Stomach (tissue), 9 donors: ENCODE measurements around the gene UBTD2. TPM values are rescaled to one million over a fixed set of nuclear protein-coding genes. Genes with fewer than 3 reads are reported as not detected.

Experiments
- DNase-seq, 2 donors: peaks; one replicate each; pipeline versions ENCODE4 v3.0.0 to v3.0.0-alpha.2; 2013 to 2019
- H3K27ac ChIP-seq, 5 donors: fragments of 200-600 bp in 4 of 5; sonication (generic) in 4 of 5; one replicate each; pipeline ENCODE4 v1.5.1; 2013 to 2019; ENCODE audit warnings: mild to moderate bottlenecking in 1 of 5, moderate library complexity in 1 of 5
- H3K27me3 ChIP-seq, 3 donors: fragments of 200-600 bp; sonication (generic); one replicate each; pipeline ENCODE4 v1.5.1; 2017 to 2019; ENCODE audit warnings: mixed run types in 1 of 3
- H3K36me3 ChIP-seq, 4 donors: fragments of 200-600 bp; sonication (generic); 1 replicate in 3 of 4; 2 replicates in 1 of 4; pipeline ENCODE4 v1.5.1; 2016 to 2019
- H3K4me1 ChIP-seq, 4 donors: fragments of 200-600 bp; sonication (generic); one replicate each; pipeline ENCODE4 v1.5.1; 2016 to 2019
- H3K4me3 ChIP-seq, 4 donors: fragments of 200-600 bp; sonication (generic) in 3 of 4; one replicate each; pipeline ENCODE4 v1.5.1; 2016 to 2019; ENCODE audit warnings: mild to moderate bottlenecking in 1 of 4
- H3K9me3 ChIP-seq, 4 donors: fragments of 200-600 bp; sonication (generic); one replicate each; pipeline ENCODE4 v1.5.1; 2016 to 2019
- EP300 ChIP-seq: sonication (generic); formaldehyde crosslinking; IDR thresholded peaks from one replicate; pipeline ENCODE4 v1.6.1; 2017; ENCODE audit warnings: antibody characterized with exemption
- POLR2A ChIP-seq, 4 donors: fragments of 450-650 bp; IDR thresholded peaks; one replicate each; pipeline ENCODE4 v1.6.1; 2016; ENCODE audit warnings: antibody characterized with exemption in 4 of 4, control low read depth in 2 of 4, mild to moderate bottlenecking in 1 of 4, moderate library complexity in 1 of 4
- POLR2AphosphoS5 ChIP-seq, 3 donors: sonication (generic); formaldehyde crosslinking; IDR thresholded peaks; one replicate each; pipeline ENCODE4 v1.6.1; 2016; ENCODE audit warnings: antibody characterized with exemption in 3 of 3
- WGBS, 5 donors: extraction: QIAGEN DNeasy Blood & Tissue Kit in 3 of 5; methylation state at CpG; one replicate each; pipeline versions ENCODE4 v1.1.5 to v1.1.7; 2013 to 2018; 5-methylcytosine and 5-hydroxymethylcytosine counted together
- intact Hi-C: fragments of 100-400 bp; cut with DNase I; formaldehyde crosslinking; loops from one replicate; pipeline ENCODE4 v1.15.1; 2023; ENCODE audit warnings: low total_unique reads
- polyA plus RNA-seq, 3 donors: library from polyadenylated mRNA; stranded (reverse); fragments of 200-250 nt; gene quantifications; one replicate each; pipeline ENCODE4 v1.2.3, GENCODE V29; 2013
- total RNA-seq, 5 donors: library from RNA; depleted of rRNA; stranded (reverse); fragments of >200 nt; gene quantifications; one replicate each; pipeline versions ENCODE4 v1.1.0 to v1.2.3, GENCODE V29; 2014 to 2016
- TF ChIP-seq, protein P1 (sequence below), 7 experiments: fragments of 450-650 bp in 4 of 7; fragments of 200-600 bp in 3 of 7; sonication (generic) in 3 of 7; IDR thresholded peaks; one replicate each; pipeline ENCODE4 v1.5.1; 2016 to 2019; ENCODE audit warnings: antibody characterized with exemption in 7 of 7, control low read depth in 2 of 7, mild to moderate bottlenecking in 1 of 7
- donor health status: healthy with polysubstance abuse.
- donor health status: Bipolar disorder and iron deficiency.
- donor health status: healthy.

The UBTD2 gene
- total and polyA plus RNA-seq, 8 donors: 1.8 to 48.5 (median 16.7) TPM

DNA sequence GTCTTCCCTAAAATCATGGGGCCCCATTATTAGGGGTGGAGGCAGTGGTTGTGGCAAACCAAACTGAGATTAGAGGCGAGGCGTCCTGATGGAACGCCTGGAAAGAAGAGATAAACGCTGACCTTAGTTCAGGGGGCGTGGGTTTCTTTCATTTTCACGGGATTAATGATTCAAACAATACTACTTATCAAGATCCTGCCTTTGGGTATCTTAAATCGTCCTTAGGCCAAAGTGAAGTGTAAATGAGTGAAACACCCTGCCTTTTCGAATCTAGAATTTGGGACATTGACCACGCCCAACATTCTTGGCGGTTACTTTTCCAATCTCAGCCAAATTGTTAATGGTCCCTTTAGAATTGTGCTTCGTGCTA is 1.0 kb upstream of the UBTD2 start:
- intact Hi-C loops: no loop called here
- 1 to 3% (median 2%) methylated on average over 11 of the region's 11 CpGs for WGBS, 5 donors
- Histone ChIP-seq H3K4me3 (peak overlapping the region; percentile 79 to 99 (median 91)), H3K9me3 (no peaks in the 10 kb centered on the region), H3K27ac (peak overlapping the region; percentile 81 to 96 (median 91)), H3K36me3 (no peaks in the 10 kb centered on the region), H3K4me1 (peaks cover 18 to 40% (median 31%) of the 10 kb centered on the region in 4 donors), H3K27me3 (no peaks in the 10 kb centered on the region)
- TF ChIP-seq EP300 (no peak), POLR2AphosphoS5 (IDR thresholded peaks at IDR 0.05) (no peak), POLR2A (IDR thresholded peaks at IDR 0.05) (no peak)
- TF ChIP-seq, protein P1, sequence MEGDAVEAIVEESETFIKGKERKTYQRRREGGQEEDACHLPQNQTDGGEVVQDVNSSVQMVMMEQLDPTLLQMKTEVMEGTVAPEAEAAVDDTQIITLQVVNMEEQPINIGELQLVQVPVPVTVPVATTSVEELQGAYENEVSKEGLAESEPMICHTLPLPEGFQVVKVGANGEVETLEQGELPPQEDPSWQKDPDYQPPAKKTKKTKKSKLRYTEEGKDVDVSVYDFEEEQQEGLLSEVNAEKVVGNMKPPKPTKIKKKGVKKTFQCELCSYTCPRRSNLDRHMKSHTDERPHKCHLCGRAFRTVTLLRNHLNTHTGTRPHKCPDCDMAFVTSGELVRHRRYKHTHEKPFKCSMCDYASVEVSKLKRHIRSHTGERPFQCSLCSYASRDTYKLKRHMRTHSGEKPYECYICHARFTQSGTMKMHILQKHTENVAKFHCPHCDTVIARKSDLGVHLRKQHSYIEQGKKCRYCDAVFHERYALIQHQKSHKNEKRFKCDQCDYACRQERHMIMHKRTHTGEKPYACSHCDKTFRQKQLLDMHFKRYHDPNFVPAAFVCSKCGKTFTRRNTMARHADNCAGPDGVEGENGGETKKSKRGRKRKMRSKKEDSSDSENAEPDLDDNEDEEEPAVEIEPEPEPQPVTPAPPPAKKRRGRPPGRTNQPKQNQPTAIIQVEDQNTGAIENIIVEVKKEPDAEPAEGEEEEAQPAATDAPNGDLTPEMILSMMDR (IDR thresholded peaks at IDR 0.05): no peak
- peak in 1 of 2 donors; percentile 60 for DNase-seq

DNA sequence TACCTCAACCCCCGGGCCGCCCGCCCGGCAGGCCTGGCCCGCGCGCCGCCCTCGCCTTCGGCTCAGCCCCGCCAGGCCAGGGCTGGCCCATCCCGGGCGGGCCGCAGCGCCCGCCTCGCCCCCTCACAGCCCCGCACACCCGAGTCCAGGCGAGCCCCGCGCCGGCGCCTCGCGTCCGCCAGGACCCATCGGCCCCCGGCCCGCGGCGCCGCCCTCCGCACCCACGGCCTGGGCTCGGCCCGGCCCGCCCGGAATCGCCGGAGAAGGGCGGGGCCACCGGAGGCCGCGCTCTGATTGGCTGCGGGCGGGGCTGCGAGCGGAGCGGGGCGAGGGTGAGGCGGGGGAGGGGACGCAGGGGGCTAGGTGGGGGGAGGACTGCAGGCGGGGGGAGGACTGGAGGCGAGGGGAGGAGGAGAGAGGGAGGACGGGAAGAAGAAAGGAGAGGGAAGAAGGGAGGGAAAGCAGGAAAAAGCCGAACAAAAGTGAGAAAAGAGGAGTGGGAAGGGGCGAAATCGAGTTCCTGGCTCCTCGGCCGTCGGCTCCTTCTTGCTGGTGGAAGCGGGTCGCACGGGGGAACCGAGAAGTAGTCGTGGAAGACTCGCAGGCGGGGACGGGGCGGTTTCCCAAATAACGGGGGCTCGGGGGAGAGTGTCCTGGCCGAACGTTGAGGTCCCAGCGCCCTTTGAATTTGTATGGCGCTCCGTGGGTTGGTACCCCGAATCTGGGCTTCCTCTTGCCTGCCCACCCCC is 472 bp upstream of the UBTD2 start:
- peak; percentile 83 to 97 for DNase-seq
- peak overlapping the region; percentile 79 to 99 (median 91) for H3K4me3 ChIP-seq
- WGBS, 5 donors: 1 to 2% (median 1%) methylated on average over 34 to 79 of the region's 79 CpGs

DNA sequence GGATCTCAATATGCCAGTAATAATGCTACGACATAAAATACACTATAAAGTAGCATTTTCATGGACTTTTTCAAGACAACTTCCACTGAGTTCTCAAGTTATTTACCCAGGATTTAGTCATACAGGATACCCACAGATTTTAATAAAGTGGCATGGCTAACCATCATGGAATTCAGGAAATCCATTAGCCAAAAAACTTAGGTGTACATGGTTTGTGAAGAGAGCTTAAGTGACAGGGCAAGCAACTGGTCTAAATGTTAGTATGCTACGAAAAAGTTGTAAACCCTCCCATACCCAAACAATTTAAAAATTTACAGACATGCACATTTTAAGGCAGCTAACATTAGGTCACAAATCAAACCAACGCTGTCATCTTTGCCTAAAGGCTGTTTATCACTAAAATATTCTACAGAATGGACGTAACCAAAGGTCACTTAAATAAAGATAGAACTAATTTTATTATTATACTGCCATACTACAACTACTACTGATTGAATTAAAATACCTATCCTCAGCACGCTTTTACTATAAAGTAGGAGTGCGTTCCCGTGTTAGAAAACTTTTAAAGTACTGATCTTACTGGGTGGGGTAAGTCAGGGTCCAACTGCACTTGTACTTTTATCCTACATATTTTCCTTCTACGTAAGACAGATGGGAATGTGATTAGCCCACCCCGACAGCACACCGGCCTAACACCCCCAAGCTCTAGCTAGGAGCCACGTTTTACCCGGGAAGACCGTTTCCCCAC is 1.1 kb downstream of the UBTD2 start:
- peak overlapping the region; percentile 89 to 98 (median 94) for H3K27ac ChIP-seq
- no peaks in the 10 kb centered on the region for H3K9me3 ChIP-seq
- no peak for TF ChIP-seq POLR2AphosphoS5 (IDR thresholded peaks at IDR 0.05)
- TF ChIP-seq POLR2A (IDR thresholded peaks at IDR 0.05): no peak
- no peak for TF ChIP-seq EP300
- TF ChIP-seq, protein P1 (IDR thresholded peaks at IDR 0.05): no peak
- 7 to 12% (median 8%) methylated on average over 13 of the region's 13 CpGs for WGBS, 5 donors
- peak overlapping the region; percentile 79 to 99 (median 91) for H3K4me3 ChIP-seq
- intact Hi-C loops: no loop called here
- no peak for DNase-seq
- H3K4me1 ChIP-seq: peaks cover 18 to 40% (median 31%) of the 10 kb centered on the region in 4 donors
- no peaks in the 10 kb centered on the region for H3K27me3 ChIP-seq
- no peaks in the 10 kb centered on the region for H3K36me3 ChIP-seq

More for the DNA sequence above, 472 bp upstream of the UBTD2 start:
- Histone ChIP-seq H3K36me3 (no peaks in the 10 kb centered on the region), H3K9me3 (no peaks in the 10 kb centered on the region), H3K4me1 (peaks cover 18 to 40% (median 31%) of the 10 kb centered on the region in 4 donors), H3K27me3 (no peaks in the 10 kb centered on the region), H3K27ac (peak overlapping the region; percentile 89 to 98 (median 94))
- TF ChIP-seq, protein P1 (IDR thresholded peaks at IDR 0.05): no peak
- TF ChIP-seq POLR2AphosphoS5 (IDR thresholded peaks at IDR 0.05): peak in 2 of 3 donors; percentile 26 to 44
- intact Hi-C loops: no loop called here

DNA sequence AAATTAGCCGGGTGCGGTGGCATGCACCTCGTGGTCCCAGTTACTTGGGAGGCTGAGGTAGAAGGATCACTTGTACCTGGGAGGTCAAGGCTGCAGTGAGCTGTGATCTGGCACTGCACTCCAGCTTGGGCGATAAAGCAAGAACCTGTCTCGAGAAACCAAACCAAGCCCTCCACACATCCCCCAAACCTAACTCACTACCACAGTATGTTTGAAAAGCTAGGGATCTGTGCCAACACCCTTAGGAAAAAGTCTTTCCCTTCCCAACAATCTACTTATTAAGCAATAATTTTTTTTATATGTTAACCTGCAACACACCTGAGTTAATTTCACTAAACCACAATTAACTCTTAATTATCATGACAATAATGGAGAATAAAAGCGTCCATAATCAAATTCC is 2.2 kb downstream of the UBTD2 start:
- H3K27me3 ChIP-seq: no peaks in the 10 kb centered on the region
- no peak for TF ChIP-seq EP300
- TF ChIP-seq, protein P1 (IDR thresholded peaks at IDR 0.05): no peak
- no peak for TF ChIP-seq POLR2AphosphoS5 (IDR thresholded peaks at IDR 0.05)
- no peak for TF ChIP-seq POLR2A (IDR thresholded peaks at IDR 0.05)
- peaks cover 18 to 48% (median 33%) of the 10 kb centered on the region in 4 donors for H3K4me1 ChIP-seq
- peak in 1 of 2 donors; percentile 21 for DNase-seq
- no peaks in the 10 kb centered on the region for H3K36me3 ChIP-seq
- H3K4me3 ChIP-seq: peak overlapping the region in 2 of 4 donors; percentile 79 to 99
- no peaks in the 10 kb centered on the region for H3K9me3 ChIP-seq
- H3K27ac ChIP-seq: peak overlapping the region in 3 of 5 donors; percentile 30 to 44 (median 31)
- intact Hi-C loops: no loop called here
- WGBS, 5 donors: 65 to 76% (median 70%) methylated on average over 6 of the region's 6 CpGs
